Endothelial cell of umbilical vein (primary cell): ENCODE data around the gene PLEKHA5. TPM values are rescaled to one million over a fixed set of nuclear protein-coding genes. Genes with fewer than 3 reads are reported as not detected.

ENCODE experiments used
- BruUV-seq: library from RNA; stranded (reverse); fragments of 400-500 nt; replicated peaks from 2 replicates; lab custom pipeline; 2021; lab: Mats Ljungman, UMichigan
- CTCF ChIA-PET: fragments of 300-600, 350-600 bp; sonication (Branson Sonifier 250); formaldehyde crosslinking; loops from one replicate; lab custom pipeline; 2021; ENCODE audit warnings: antibody characterized with exemption, inconsistent platforms; lab: Charles Lee
- POLR2A ChIA-PET: fragments of 300-600, 350-600 bp; sonication (Branson Sonifier 250); formaldehyde crosslinking; loops from one replicate; lab custom pipeline; 2021; ENCODE audit warnings: antibody characterized with exemption, inconsistent platforms; lab: Charles Lee
- DNase-seq: peaks from one replicate; pipeline ENCODE4 v3.0.0-alpha.2; 2011; ENCODE audit warnings: low read depth, low spot score
- FAIRE-seq: peaks from 2 replicates; lab custom pipeline; 2011; peaks lifted over from hg19 to GRCh38; lab: Jason Lieb, UNC
- H2AFZ ChIP-seq: 2 replicates; pipeline ENCODE4 v1.6.0; 2012; ENCODE audit warnings: low read depth, low read length, control low read depth, inconsistent platforms
- H3K27ac ChIP-seq: 2 replicates; pipeline ENCODE4 v1.5.1; 2011; ENCODE audit warnings: low read depth, mild to moderate bottlenecking, control low read depth, low read length, moderate library complexity; ENCODE audit not compliant: insufficient read depth
- H3K27me3 ChIP-seq, 2 experiments: 2 replicates each; pipeline versions ENCODE4 v1.6.0 to v1.6.1; 2011; ENCODE audit warnings: low read length in 2 of 2, mixed read lengths in 1 of 2; ENCODE audit not compliant: control insufficient read depth in 2 of 2, insufficient read depth in 2 of 2
- H3K36me3 ChIP-seq, 2 experiments: 2 replicates in 1 of 2; 3 replicates in 1 of 2; pipeline ENCODE4 v1.5.1; 2011; ENCODE audit warnings: low read length in 2 of 2, mild to moderate bottlenecking in 1 of 2, moderate library complexity in 1 of 2; ENCODE audit not compliant: control insufficient read depth in 2 of 2, insufficient read depth in 2 of 2; ENCODE audit errors: extremely low read depth in 1 of 2
- H3K4me1 ChIP-seq: 3 replicates; pipeline ENCODE4 v1.5.1; 2011; ENCODE audit warnings: mild to moderate bottlenecking, low read length; ENCODE audit not compliant: control insufficient read depth, insufficient read depth; ENCODE audit errors: extremely low read depth
- H3K4me2 ChIP-seq: 2 replicates; pipeline ENCODE4 v1.6.1; 2011; ENCODE audit warnings: low read length, control low read depth, mixed read lengths; ENCODE audit not compliant: insufficient read depth
- H3K4me3 ChIP-seq, 3 experiments: fragments of 200-600 bp in 1 of 3; sonication (generic), shearing (Covaris generic) in 1 of 3; replicated peaks in 1 of 3; 2 replicates each; pipeline ENCODE4 v1.5.1; 2011 to 2016; ENCODE audit warnings: control low read depth in 3 of 3, low read length in 3 of 3, mild to moderate bottlenecking in 2 of 3, inconsistent platforms in 1 of 3, low read depth in 1 of 3, moderate library complexity in 1 of 3; ENCODE audit not compliant: insufficient read depth in 1 of 3
- H3K79me2 ChIP-seq: 2 replicates; pipeline ENCODE4 v1.6.0; 2012; ENCODE audit warnings: low read length, inconsistent platforms; ENCODE audit not compliant: control insufficient read depth, insufficient read depth
- H3K9ac ChIP-seq: replicated peaks from 2 replicates; pipeline ENCODE3; 2011; ENCODE audit warnings: low read length, control low read depth; ENCODE audit not compliant: insufficient read depth; ENCODE audit errors: extremely low read depth
- H3K9me1 ChIP-seq: replicated peaks from 3 replicates; pipeline ENCODE4 v1.6.0; 2011; ENCODE audit warnings: mild to moderate bottlenecking, low read length; ENCODE audit not compliant: control insufficient read depth, insufficient read depth; ENCODE audit errors: extremely low read depth
- H3K9me3 ChIP-seq: replicated peaks from 2 replicates; pipeline ENCODE4 v1.5.1; 2012; ENCODE audit warnings: low read length, inconsistent platforms; ENCODE audit not compliant: control insufficient read depth, insufficient read depth
- H4K20me1 ChIP-seq: replicated peaks from 2 replicates; pipeline ENCODE3; 2011; ENCODE audit warnings: mild to moderate bottlenecking, low read length; ENCODE audit not compliant: control insufficient read depth, insufficient read depth; ENCODE audit errors: extremely low read depth
- GATA2 ChIP-seq: IDR thresholded peaks from 2 replicates; pipeline ENCODE4 v1.7.0; 2011; ENCODE audit warnings: low read depth, mild to moderate bottlenecking, moderate library complexity, mixed read lengths, low read length; ENCODE audit not compliant: insufficient read length, insufficient read depth
- JUN ChIP-seq: IDR thresholded peaks from 2 replicates; pipeline ENCODE4 v1.6.1; 2011; ENCODE audit warnings: borderline replicate concordance, low read depth; ENCODE audit not compliant: insufficient read length, insufficient read depth
- dilution Hi-C: fragments of 300-500 bp; cut with MboI; formaldehyde crosslinking; loops from one replicate; pipeline ENCODE4 v1.15.0; 2019; ENCODE audit warnings: low sequenced_read_pairs; ENCODE audit not compliant: extremely low pct_ligation_motif_present
- intact Hi-C: fragments of 100-400 bp; cut with micrococcal nuclease; formaldehyde crosslinking; loops from one replicate; pipeline ENCODE4 v1.10.0; 2022
- polyA plus RNA-seq, 4 experiments: library from polyadenylated mRNA; depleted of rRNA in 3 of 4; stranded (reverse) in 3 of 4; unstranded in 1 of 4; fragments of >200 nt; gene quantifications; 2 replicates each; pipeline versions ENCODE4 v1.2.1 to v1.2.3, GENCODE V29; 2011 to 2012; ENCODE audit warnings: missing spikeins in 1 of 4
- total RNA-seq: library from RNA; stranded (reverse); gene quantifications from 2 replicates; pipeline ENCODE4 v1.2.3, GENCODE V29; 2021
- TF ChIP-seq, protein P1 (sequence below): IDR thresholded peaks from 2 replicates; pipeline ENCODE4 v1.6.1; 2011; ENCODE audit not compliant: insufficient read depth, insufficient read length

PLEKHA5 gene
- total and polyA plus RNA-seq, 2 donors (not counting 3 experiments of a cell fraction or from before 2014, with no cell fraction given) = 2.5 to 12.7 TPM

DNA sequence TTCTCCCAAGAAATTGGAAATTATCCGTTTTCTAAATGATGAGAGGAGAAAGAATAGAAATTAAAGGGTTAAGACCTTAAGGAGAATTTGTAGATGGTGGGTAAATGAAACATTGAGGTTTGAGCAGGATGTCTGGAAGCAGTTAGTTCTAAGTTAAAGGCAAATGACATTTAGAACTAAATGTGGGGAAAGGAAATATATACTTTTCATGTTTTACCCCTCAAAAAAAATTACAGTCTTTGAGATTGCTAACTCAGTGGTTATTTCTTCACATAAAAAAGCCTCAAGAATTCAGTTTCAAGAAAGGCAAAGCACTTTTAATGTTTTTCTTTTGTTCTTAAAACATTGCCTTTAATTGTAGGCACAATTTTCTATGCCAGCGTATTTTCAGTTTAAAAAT is 114.0 kb downstream of the PLEKHA5 start:
- H3K4me1 ChIP-seq = no peaks in the 10 kb centered on the region
- H3K27ac ChIP-seq = no peak overlapping the region
- H3K27me3 ChIP-seq = no peaks in the 10 kb centered on the region
- BruUV-seq = no TSS peak
- intact Hi-C loops (no loop called here), dilution Hi-C loops (no loop called here)
- H3K4me2 ChIP-seq = no peak overlapping the region
- no peak for DNase-seq
- no peaks in the 10 kb centered on the region for H3K36me3 ChIP-seq
- H4K20me1 ChIP-seq = no peaks in the 10 kb centered on the region
- no peak overlapping the region for H2AFZ ChIP-seq
- no peak for FAIRE-seq
- ChIA-PET CTCF (interaction anchor here (0.8 kb wide), 1 partner anchor 10 kb away, joined by 3 read pairs; no protein-coding TSS in a partner anchor), POLR2A (no interaction called here)
- TF ChIP-seq GATA2 (no peak), JUN (no peak)
- no peak overlapping the region for H3K9ac ChIP-seq
- no peaks in the 10 kb centered on the region for H3K9me3 ChIP-seq
- H3K79me2 ChIP-seq = no peaks in the 10 kb centered on the region
- H3K9me1 ChIP-seq = no peaks in the 10 kb centered on the region
- no peak overlapping the region for H3K4me3 ChIP-seq

DNA sequence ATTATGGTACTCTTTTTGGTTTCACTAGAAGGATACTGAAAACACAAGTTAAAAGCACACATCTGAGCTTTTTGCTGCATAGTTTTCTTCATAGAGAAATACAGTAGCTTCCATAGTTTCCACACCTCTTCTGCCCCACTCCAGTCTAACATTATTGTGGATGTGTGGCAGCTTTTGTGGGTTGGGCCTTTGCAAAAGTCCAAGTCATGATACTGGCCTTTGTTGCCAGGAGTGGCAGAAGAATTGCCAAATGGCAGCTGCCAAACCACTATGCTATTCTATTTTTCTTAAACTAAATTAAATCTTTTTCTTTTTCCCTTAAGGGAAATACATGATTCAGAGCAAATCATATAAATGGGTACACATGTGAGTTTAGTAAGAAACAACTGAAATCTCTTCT is 114.8 kb downstream of the PLEKHA5 start:
- no peaks in the 10 kb centered on the region for H3K79me2 ChIP-seq
- no peak for FAIRE-seq
- H3K9ac ChIP-seq = no peak overlapping the region
- no peak for DNase-seq
- H3K9me3 ChIP-seq = no peaks in the 10 kb centered on the region
- no peaks in the 10 kb centered on the region for H3K4me1 ChIP-seq
- H2AFZ ChIP-seq = no peak overlapping the region
- H3K36me3 ChIP-seq = no peaks in the 10 kb centered on the region
- no peak overlapping the region for H3K4me3 ChIP-seq
- no peaks in the 10 kb centered on the region for H4K20me1 ChIP-seq
- ChIA-PET POLR2A (no interaction called here), CTCF (interaction anchor here (0.6 to 0.8 kb wide), 3 partner anchors 10 to 45 kb away, joined by 3 read pairs; no protein-coding TSS in a partner anchor)
- no TSS peak for BruUV-seq
- intact Hi-C loops (no loop called here), dilution Hi-C loops (no loop called here)
- H3K27ac ChIP-seq = no peak overlapping the region
- no peaks in the 10 kb centered on the region for H3K27me3 ChIP-seq
- H3K9me1 ChIP-seq = no peaks in the 10 kb centered on the region
- TF ChIP-seq, protein P1, sequence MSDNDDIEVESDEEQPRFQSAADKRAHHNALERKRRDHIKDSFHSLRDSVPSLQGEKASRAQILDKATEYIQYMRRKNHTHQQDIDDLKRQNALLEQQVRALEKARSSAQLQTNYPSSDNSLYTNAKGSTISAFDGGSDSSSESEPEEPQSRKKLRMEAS = no peak
- TF ChIP-seq JUN = no peak
- H3K4me2 ChIP-seq = no peak overlapping the region
